ENCODE results near the gene NUDT14.

- TF ChIP-seq ZIC2 (tag by site-specific recombination; IDR thresholded peaks at IDR 0.05): peak; percentile 62
- TF ChIP-seq ZNF423 (tag by site-specific recombination; IDR thresholded peaks at IDR 0.05): no peak
- no peak for TF ChIP-seq CTCF (tag by site-specific recombination; IDR thresholded peaks at IDR 0.05)
- TF ChIP-seq ZNF701 (tag by site-specific recombination; IDR thresholded peaks at IDR 0.05): no peak
- TF ChIP-seq AEBP2 (tag by site-specific recombination; IDR thresholded peaks at IDR 0.05; ENCODE audit: borderline replicate concordance): no peak
- no peak for TF ChIP-seq TCF7L2 (IDR thresholded peaks at IDR 0.05; ENCODE audit: borderline replicate concordance, low read depth, low read length)
- no peak for TF ChIP-seq ZNF23 (tag by site-specific recombination; IDR thresholded peaks at IDR 0.05; ENCODE audit: borderline replicate concordance)
- TF ChIP-seq ZNF658 (tag by site-specific recombination; IDR thresholded peaks at IDR 0.05): no peak
- TF ChIP-seq ZNF174 (tag by site-specific recombination; IDR thresholded peaks at IDR 0.05): no peak
- no peak for TF ChIP-seq KLF17 (tag by site-specific recombination; IDR thresholded peaks at IDR 0.05)
These were observed 32.2 kb upstream of the NUDT14 start for GRCh38 chr14:105213361-105213760.

All from HEK293 (cell line).